ENCODE measurements around the gene STK32B. TPM values are rescaled to one million over a fixed set of nuclear protein-coding genes. Genes with fewer than 3 reads are reported as not detected.

The STK32B gene
- polyA plus RNA-seq, 1 experiment, result 4.3 TPM

- ChIA-PET CTCF (no interaction called here), POLR2A (no interaction called here)
These were observed 167.2 kb downstream of the STK32B start for GRCh38 chr4:5218376-5219069.

GRCh38 chr4:5220028-5220427, 168.7 kb downstream of the STK32B start:
- Histone ChIP-seq H3K27ac (ENCODE audit: low read depth, low read length) (no peak overlapping the region), H3K27me3 (ENCODE audit: control insufficient read depth, insufficient read depth, low read length) (no peaks in the 10 kb centered on the region), H3K4me3 (ENCODE audit: low read depth, low read length) (no peak overlapping the region), H3K9me3 (ENCODE audit: control insufficient read depth, insufficient read depth, low read length) (no peaks in the 10 kb centered on the region; the same call in none of the 2 replicates)
- DNase-seq (ENCODE audit: low read depth, low spot score), result no peak
- ChIA-PET CTCF (interaction anchor here (0.6 kb wide), 1 partner anchor 226 kb away, joined by 3 read pairs; no protein-coding TSS in a partner anchor), POLR2A (no interaction called here)
- TF ChIP-seq CTCF (IDR thresholded peaks at IDR 0.05; ENCODE audit: low read depth, low read length), result no peak

More at GRCh38 chr4:5218376-5219069, 167.2 kb downstream of the STK32B start:
- no peaks in the 10 kb centered on the region for H3K27me3 ChIP-seq (ENCODE audit: control insufficient read depth, insufficient read depth, low read length)
- no peak for DNase-seq (ENCODE audit: low read depth, low spot score)
- no peaks in the 10 kb centered on the region; the same call in none of the 2 replicates for H3K9me3 ChIP-seq (ENCODE audit: control insufficient read depth, insufficient read depth, low read length)
- H3K4me3 ChIP-seq (ENCODE audit: low read depth, low read length), result no peak overlapping the region
- no peak for TF ChIP-seq CTCF (IDR thresholded peaks at IDR 0.05; ENCODE audit: low read depth, low read length)
- H3K27ac ChIP-seq (ENCODE audit: low read depth, low read length), result no peak overlapping the region

- DNase-seq (ENCODE audit: low read depth, low spot score), result no peak
- H3K27me3 ChIP-seq (ENCODE audit: control insufficient read depth, insufficient read depth, low read length), result no peaks in the 10 kb centered on the region
- ChIA-PET CTCF (no interaction called here), POLR2A (no interaction called here)
- H3K9me3 ChIP-seq (ENCODE audit: control insufficient read depth, insufficient read depth, low read length), result no peaks in the 10 kb centered on the region; the same call in none of the 2 replicates
- no peak for TF ChIP-seq CTCF (IDR thresholded peaks at IDR 0.05; ENCODE audit: low read depth, low read length)
- no peak overlapping the region for H3K4me3 ChIP-seq (ENCODE audit: low read depth, low read length)
- no peak overlapping the region for H3K27ac ChIP-seq (ENCODE audit: low read depth, low read length)
These were observed 170.8 kb downstream of the STK32B start for GRCh38 chr4:5222047-5222446.

- ChIA-PET POLR2A (no interaction called here), CTCF (no interaction called here)
- DNase-seq (ENCODE audit: low read depth, low spot score), result no peak
- Histone ChIP-seq H3K9me3 (ENCODE audit: control insufficient read depth, insufficient read depth, low read length) (no peaks in the 10 kb centered on the region; the same call in none of the 2 replicates), H3K27ac (ENCODE audit: low read depth, low read length) (no peak overlapping the region), H3K4me3 (ENCODE audit: low read depth, low read length) (no peak overlapping the region), H3K27me3 (ENCODE audit: control insufficient read depth, insufficient read depth, low read length) (no peaks in the 10 kb centered on the region)
- no peak for TF ChIP-seq CTCF (IDR thresholded peaks at IDR 0.05; ENCODE audit: low read depth, low read length)
These were observed 171.7 kb downstream of the STK32B start for GRCh38 chr4:5222951-5223350.

- DNase-seq (ENCODE audit: low read depth, low spot score), result no peak
- ChIA-PET POLR2A (no interaction called here), CTCF (no interaction called here)
- Histone ChIP-seq H3K27me3 (ENCODE audit: control insufficient read depth, insufficient read depth, low read length) (no peaks in the 10 kb centered on the region), H3K27ac (ENCODE audit: low read depth, low read length) (no peak overlapping the region), H3K9me3 (ENCODE audit: control insufficient read depth, insufficient read depth, low read length) (no peaks in the 10 kb centered on the region; the same call in 1 of the 2 replicates), H3K4me3 (ENCODE audit: low read depth, low read length) (no peak overlapping the region)
- TF ChIP-seq CTCF (IDR thresholded peaks at IDR 0.05; ENCODE audit: low read depth, low read length), result no peak
These were observed 173.1 kb downstream of the STK32B start for GRCh38 chr4:5224340-5224739.

Data from AG04450 (cell line).